GM12875 (cell line): ENCODE data around the gene RELL2.

Experiments used
- H3K4me3 ChIP-seq: one replicate; pipeline ENCODE4 v1.5.1; 2011; ENCODE audit warnings: low read depth, low read length, control low read depth
- CTCF ChIP-seq: IDR thresholded peaks from 2 replicates; pipeline ENCODE4 v1.5.1; 2011; ENCODE audit warnings: low read depth, mild to moderate bottlenecking, control low read depth, inconsistent platforms, low read length, moderate library complexity, borderline replicate concordance; ENCODE audit not compliant: insufficient read depth

RELL2 gene

GRCh38 chr5:141639357-141640050 lies 2.7 kb downstream of the RELL2 start:
- no peak overlapping the region for H3K4me3 ChIP-seq
- no peak for TF ChIP-seq CTCF

DNA sequence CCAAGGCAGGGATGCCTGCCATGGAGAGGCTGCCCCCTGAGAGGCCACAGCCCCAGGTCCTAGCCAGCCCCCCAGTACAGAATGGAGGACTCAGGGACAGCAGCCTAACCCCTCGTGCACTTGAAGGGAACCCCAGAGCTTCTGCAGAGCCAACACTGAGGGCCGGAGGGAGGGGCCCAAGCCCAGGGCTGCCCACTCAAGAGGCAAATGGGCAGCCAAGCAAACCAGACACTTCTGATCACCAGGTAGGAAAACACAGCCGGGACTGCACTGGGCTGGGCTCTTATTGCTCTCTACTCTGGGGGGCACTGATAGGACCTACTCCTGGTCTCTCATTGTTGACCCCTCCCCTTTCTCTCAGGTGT lies 3.2 kb downstream of the RELL2 start:
- TF ChIP-seq CTCF = no peak
- H3K4me3 ChIP-seq = no peak overlapping the region

DNA sequence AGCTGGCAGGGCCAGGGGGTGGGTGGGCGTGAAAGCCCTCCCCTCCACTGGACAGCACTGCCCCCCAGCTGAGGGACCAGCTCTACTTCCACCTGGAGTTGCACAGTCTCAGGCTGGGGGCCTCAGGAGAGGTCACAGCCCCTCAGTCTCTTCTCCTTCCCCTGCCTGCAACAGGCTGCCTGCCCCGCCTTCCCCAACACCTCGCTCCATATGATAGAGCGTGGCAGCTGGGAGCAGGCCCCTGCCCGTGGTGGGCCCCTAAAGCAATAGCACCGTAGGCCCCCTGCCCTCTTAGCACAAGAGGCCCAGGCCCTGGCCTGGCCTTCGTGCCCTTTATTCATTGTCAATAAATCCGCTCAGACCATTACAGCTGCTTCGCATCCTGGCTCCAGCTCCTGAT lies 3.9 kb downstream of the RELL2 start:
- H3K4me3 ChIP-seq = no peak overlapping the region

GRCh38 chr5:141641634-141642267 lies 5.0 kb downstream of the RELL2 start:
- no peak overlapping the region for H3K4me3 ChIP-seq
- TF ChIP-seq CTCF = peak; percentile 24; the same call in 1 of the 2 replicates

More for the DNA sequence above, 3.9 kb downstream of the RELL2 start:
- TF ChIP-seq CTCF = no peak

- no peak overlapping the region for H3K4me3 ChIP-seq
- no peak for TF ChIP-seq CTCF
Measured at GRCh38 chr5:141646026-141646425, 9.2 kb downstream of the RELL2 start.

DNA sequence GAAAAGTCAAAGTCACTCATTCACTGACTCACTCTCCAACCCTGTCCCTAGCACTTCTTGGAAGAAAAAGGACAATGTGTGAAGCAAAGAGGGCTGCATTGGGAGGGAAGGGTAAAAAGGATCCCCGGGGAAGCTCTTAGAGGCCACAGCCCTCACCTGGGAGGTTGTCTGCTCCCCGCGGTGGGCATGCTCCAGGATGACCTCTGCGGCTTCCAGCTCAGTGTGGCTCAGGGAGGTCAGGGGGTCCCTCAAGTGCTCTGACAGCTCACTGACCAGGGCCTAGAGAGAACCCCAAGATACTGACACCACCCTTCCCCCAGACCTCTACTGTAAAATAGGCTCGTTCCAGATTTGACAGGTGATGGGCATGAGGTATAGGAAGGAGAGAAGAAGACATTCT lies 10.4 kb downstream of the RELL2 start:
- no peak overlapping the region for H3K4me3 ChIP-seq
- TF ChIP-seq CTCF = no peak

- no peak overlapping the region for H3K4me3 ChIP-seq
- TF ChIP-seq CTCF = no peak
Measured at GRCh38 chr5:141647851-141648250, 11.1 kb downstream of the RELL2 start.
